ENCODE results near the gene GAS2L1.

GAS2L1 gene

GRCh38 chr22:29309332-29310064, 3.0 kb downstream of the GAS2L1 start:
- DNase-seq (ENCODE audit: low read depth in 2 of 2), result no peak

DNA sequence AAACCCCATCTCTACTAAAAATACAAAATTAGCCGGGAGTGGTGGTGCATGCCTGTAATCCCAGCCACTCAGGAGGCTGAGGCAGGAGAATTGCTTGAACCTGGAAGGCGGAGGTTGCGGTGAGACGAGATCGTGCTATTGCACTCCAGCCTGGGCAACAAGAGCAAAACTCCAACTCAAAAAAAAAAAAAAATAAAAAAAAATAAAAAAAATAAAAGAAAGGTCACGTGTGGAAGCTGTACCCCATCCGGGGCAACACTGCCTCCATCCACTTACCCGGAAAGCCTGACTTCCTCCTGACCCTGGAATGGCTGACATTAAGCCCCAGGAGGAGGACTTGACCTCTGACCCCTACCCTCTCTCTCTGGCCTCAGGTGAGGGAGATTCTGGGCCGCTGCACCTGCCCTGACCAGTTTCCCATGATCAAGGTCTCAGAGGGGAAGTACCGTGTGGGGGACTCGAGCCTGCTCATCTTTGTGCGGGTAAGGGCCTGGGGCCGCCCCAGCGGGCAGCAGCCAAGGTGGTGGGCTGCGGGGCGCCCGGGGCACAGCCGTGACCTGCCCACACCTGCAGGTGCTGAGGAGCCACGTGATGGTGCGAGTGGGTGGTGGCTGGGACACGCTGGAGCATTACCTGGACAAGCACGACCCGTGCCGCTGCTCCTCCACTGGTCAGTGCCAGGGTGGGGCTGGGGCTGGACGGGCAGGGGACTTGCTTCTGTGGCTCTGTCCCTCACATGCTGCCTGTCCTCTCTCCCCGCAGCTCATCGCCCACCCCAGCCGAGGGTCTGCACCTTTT, 3.8 kb downstream of the GAS2L1 start:
- no peak for DNase-seq (ENCODE audit: low read depth in 2 of 2)

DNA sequence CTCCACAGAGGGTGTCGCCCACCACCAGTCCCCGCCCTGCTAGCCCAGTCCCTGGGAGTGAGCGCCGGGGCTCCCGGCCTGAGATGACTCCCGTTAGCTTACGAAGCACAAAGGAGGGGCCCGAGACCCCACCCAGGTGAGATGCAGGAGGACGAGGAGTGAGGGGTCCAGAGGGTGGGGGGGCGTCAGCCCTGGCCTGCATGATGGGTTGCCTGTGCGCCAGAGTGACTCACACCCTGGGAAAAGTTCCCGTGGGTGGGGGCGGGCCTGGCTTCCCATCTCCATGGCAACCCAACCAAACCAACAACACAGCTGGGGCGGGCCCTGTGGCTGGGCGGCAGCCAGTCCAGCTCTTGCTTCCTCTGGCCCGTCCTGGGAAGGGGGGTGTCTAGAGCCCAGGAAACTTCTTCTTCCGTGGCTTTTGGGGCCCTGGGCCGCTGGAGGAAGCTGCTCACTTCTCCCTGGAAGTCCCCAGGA, 4.5 kb downstream of the GAS2L1 start:
- peak; percentile 92 to 93 for DNase-seq (ENCODE audit: low read depth in 2 of 2)

GRCh38 chr22:29311464-29312217, 5.2 kb downstream of the GAS2L1 start:
- no peak for DNase-seq (ENCODE audit: low read depth in 2 of 2)

DNA sequence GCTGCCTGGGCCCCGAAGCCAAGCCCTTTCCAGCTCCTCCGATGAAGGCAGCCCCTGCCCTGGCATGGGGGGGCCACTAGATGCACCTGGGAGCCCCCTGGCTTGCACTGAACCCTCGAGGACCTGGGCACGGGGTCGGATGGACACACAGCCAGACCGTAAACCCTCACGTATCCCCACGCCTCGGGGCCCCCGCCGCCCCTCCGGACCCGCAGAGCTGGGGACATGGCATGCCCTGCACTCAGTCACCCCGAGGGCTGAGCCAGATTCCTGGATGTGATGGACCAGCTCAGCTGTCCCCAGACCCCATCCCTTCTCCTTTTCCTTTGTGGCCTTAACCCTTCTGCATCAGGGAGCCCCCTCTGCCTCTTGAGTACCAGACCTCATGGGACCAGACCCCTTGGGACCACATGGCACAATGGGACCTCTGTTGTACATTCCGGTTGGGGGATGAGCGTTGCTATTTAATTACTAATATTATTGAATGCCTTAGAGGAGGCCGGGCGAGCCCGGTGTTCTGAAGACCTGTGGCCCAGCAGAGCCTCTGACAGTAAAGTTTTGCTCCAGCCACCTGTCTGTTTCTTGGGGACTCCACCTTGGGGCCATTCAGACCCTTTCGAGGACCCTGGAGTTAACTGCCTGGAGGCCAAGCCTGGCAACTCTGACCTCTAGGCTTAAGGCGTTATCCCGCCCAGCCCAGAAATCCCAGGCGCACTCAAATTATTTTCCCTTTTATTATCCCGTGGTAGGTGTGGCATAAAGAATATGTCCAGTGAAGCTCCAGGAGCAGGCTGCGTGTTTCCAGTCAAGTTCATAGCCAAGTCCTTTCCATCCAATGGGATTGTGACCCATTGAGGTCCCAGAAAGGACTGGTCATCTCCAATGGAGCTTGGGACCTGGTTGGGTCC, 6.0 kb downstream of the GAS2L1 start:
- no peak for DNase-seq (ENCODE audit: low read depth in 2 of 2)

DNA sequence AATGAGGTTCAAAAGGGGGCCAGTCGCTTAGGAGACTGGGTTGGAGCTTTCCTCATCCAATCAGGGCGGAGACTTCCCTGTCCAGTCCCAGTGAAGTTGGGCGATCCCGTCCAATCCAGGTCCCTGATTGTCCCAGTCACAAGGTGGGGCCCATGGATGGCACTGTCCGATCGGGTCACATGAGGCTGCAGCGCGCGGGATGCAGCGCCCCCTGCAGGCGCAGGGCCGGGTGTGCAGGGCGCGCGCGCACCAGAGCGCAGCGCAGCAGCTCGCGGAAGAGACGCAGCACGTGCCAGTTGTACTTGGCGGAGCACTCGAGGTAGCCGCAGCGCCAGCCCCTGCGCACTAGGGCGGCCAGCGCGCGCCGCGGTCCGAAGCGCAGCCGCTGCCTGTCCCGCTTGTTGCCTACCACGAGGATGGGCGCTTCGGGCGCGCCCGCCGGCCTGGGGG, 6.7 kb downstream of the GAS2L1 start:
- DNase-seq (ENCODE audit: low read depth in 2 of 2), result no peak

DNA sequence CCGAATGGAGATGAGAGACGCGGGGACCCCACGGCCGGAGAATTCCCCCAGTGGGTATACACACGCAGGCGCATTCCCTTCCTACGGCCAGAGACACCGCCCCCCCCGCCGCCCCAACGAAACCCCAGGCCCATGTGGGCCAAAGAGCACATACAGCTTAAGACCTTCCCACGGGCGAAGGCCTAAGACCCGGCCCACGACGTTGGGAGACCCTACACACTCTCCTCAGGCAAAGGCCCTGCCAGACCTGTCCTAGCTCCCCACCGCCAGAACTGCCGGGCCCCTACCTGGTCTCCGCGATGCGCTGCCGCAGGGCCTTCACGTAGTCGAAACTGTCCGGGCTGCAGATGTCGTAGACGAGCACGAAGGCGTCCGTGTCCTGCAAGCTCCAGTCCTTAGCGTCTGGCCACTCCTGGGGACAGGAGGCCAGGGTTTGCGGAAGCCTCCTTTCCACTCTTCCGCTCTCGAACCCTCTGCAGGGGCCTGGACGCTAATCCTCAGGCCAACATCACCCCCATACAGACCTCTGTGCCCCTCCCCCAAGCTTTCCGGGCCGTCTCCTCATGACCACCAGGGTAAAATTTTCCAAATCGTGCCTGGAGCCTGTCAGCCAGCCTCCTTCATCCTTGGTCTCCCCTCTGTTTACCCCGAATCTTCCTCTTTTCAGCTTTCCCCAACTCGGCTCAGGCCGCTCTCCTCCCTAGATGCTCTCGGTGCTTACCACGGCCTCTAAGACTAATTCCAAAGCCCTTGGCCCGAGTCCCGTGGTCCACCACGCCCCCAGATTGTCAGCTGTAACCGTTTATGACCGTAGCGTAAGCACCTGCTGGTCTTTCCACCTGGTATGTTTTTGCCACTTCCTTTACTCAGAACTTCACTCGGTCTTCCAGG, 7.4 kb downstream of the GAS2L1 start:
- no peak for DNase-seq (ENCODE audit: low read depth in 2 of 2)

GRCh38 chr22:29314537-29315285, 8.3 kb downstream of the GAS2L1 start:
- DNase-seq (ENCODE audit: low read depth in 2 of 2), result no peak

- no peak for DNase-seq (ENCODE audit: low read depth in 2 of 2)
These were observed 9.1 kb downstream of the GAS2L1 start, which contains the start of gene RASL10A for GRCh38 chr22:29315286-29316140. TSS of gene RASL10A (minus strand) at chr22:29315697. CDS start at chr22:29315246, 451 bp downstream.

- no peak for DNase-seq (ENCODE audit: low read depth in 2 of 2)
These were observed 9.8 kb downstream of the GAS2L1 start for GRCh38 chr22:29316141-29316828.

DNA sequence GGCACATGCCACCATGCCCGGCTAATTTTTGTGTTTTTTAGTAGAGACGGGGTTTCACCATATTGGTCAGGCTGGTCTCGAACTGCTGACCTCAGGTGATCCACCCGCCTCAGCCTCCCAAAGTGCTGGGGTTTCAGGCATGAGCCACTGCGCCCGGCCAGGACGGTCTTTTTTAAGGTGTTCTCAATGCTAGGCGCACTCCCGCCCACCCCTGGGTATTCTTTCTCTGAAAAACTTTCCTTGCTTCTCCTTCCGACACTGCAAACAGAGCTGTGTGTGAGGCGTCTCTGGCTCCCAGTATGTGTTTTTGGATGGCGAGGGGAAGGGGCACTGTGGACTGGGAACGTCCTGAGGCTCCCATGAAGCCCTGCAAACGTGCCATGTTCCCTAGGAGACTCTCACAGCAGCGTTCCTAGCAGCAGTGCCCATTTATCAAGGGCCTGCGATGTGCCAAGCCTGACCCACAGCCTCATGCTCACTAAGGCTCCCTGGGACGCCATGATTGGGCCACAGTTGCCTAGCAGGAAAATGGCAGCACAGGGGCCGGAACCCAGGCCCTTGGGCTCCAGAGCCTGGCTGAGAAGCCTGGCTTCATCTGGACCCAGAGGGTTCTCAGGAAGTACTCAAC, 11.5 kb downstream of the GAS2L1 start:
- no peak for DNase-seq (ENCODE audit: low read depth in 2 of 2)

DNA sequence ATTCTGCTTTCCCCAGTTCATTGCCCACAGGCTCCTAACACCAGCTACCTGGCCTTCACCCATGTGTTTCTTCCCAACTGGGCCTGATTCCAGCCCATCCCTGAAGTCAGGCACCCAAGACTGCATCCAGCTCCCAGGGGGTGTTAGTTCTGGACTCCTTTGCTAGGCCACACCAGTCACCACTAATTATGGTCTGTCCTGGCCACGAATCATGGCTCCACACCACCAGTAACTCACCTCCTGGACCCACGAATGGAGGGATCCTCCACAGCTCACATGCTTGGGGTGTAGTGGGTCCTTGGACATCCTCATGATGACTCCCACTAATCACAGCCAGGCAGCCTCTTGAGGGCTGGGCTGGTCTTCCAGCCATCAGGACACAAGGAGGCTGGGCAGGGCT, 12.6 kb downstream of the GAS2L1 start:
- DNase-seq (ENCODE audit: low read depth in 2 of 2), result no peak

GRCh38 chr22:29320546-29320945, 14.1 kb downstream of the GAS2L1 start:
- no peak for DNase-seq (ENCODE audit: low read depth in 2 of 2)

- no peak for DNase-seq (ENCODE audit: low read depth in 2 of 2)
These were observed 17.2 kb downstream of the GAS2L1 start for GRCh38 chr22:29323641-29324040.

- DNase-seq (ENCODE audit: low read depth in 2 of 2), result no peak
These were observed 18.9 kb downstream of the GAS2L1 start for GRCh38 chr22:29325356-29325755.

GRCh38 chr22:29325785-29326315, 19.4 kb downstream of the GAS2L1 start:
- DNase-seq (ENCODE audit: low read depth in 2 of 2), result no peak

- no peak for DNase-seq (ENCODE audit: low read depth in 2 of 2)
These were observed 20.0 kb downstream of the GAS2L1 start for GRCh38 chr22:29326481-29326880.

All from fibroblast of skin of left quadriceps (primary cell).